ENCODE results near the gene PERCC1.
"Not testable (repeated sequence)": the region's sequence is repeated elsewhere in the genome, so short reads cannot be mapped to it uniquely, and the experiment has no call there.

The PERCC1 gene

GRCh38 chr16:1434644-1435592 lies 4.0 kb downstream of the PERCC1 start:
- no peak for DNase-seq (ENCODE audit: low read depth in 2 of 2)

- no peak for DNase-seq (ENCODE audit: low read depth in 2 of 2)
These were observed 5.2 kb downstream of the PERCC1 start for GRCh38 chr16:1435921-1436697.

- DNase-seq (ENCODE audit: low read depth in 2 of 2), result no peak
These were observed 6.0 kb downstream of the PERCC1 start for GRCh38 chr16:1436731-1437355.

- no peak for DNase-seq (ENCODE audit: low read depth in 2 of 2)
These were observed 6.7 kb downstream of the PERCC1 start for GRCh38 chr16:1437606-1438005.

- no peak for DNase-seq (ENCODE audit: low read depth in 2 of 2)
These were observed 7.6 kb downstream of the PERCC1 start for GRCh38 chr16:1438229-1439057.

- DNase-seq (ENCODE audit: low read depth in 2 of 2), result no peak
These were observed 8.3 kb downstream of the PERCC1 start for GRCh38 chr16:1439058-1439698.

- DNase-seq (ENCODE audit: low read depth in 2 of 2), result not testable (repeated sequence)
These were observed 8.8 kb downstream of the PERCC1 start for GRCh38 chr16:1439699-1440074.

GRCh38 chr16:1441391-1441829 lies 10.5 kb downstream of the PERCC1 start:
- no peak for DNase-seq (ENCODE audit: low read depth in 2 of 2)

GRCh38 chr16:1442697-1443096 lies 11.8 kb downstream of the PERCC1 start:
- DNase-seq (ENCODE audit: low read depth in 2 of 2), result no peak

- DNase-seq (ENCODE audit: low read depth in 2 of 2), result no peak
These were observed 12.6 kb downstream of the PERCC1 start for GRCh38 chr16:1443403-1443973.

GRCh38 chr16:1443980-1444729 lies 13.3 kb downstream of the PERCC1 start, which contains the start of gene CCDC154:
Gene CCDC154, minus strand, starts transcription at chr16:1444556. Its CDS starts 234 bp downstream, at chr16:1444322.
- DNase-seq (ENCODE audit: low read depth in 2 of 2), result no peak

GRCh38 chr16:1444730-1445517 lies 14.0 kb downstream of the PERCC1 start:
- DNase-seq (ENCODE audit: low read depth in 2 of 2), result no peak

- no peak for DNase-seq (ENCODE audit: low read depth in 2 of 2)
These were observed 14.8 kb downstream of the PERCC1 start for GRCh38 chr16:1445518-1446203.

- DNase-seq (ENCODE audit: low read depth in 2 of 2), result no peak
These were observed 15.6 kb downstream of the PERCC1 start for GRCh38 chr16:1446296-1447080.

- DNase-seq (ENCODE audit: low read depth in 2 of 2), result no peak
These were observed 17.1 kb downstream of the PERCC1 start for GRCh38 chr16:1447965-1448364.

- no peak for DNase-seq (ENCODE audit: low read depth in 2 of 2)
These were observed 17.7 kb downstream of the PERCC1 start for GRCh38 chr16:1448536-1449116.

- no peak for DNase-seq (ENCODE audit: low read depth in 2 of 2)
These were observed 18.4 kb downstream of the PERCC1 start for GRCh38 chr16:1449201-1449788.

All from activated CD8-positive, alpha-beta memory T cell treated with anti-CD3 and anti-CD28 coated beads for 4 hours (primary cell).